COLO829 (cell line): ENCODE measurements around the gene TM4SF20.

Experiments used
- DNase-seq: peaks from one replicate; pipeline ENCODE4 v3.0.0; 2012; ENCODE audit warnings: low spot score

The TM4SF20 gene, protein sequence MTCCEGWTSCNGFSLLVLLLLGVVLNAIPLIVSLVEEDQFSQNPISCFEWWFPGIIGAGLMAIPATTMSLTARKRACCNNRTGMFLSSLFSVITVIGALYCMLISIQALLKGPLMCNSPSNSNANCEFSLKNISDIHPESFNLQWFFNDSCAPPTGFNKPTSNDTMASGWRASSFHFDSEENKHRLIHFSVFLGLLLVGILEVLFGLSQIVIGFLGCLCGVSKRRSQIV

DNA sequence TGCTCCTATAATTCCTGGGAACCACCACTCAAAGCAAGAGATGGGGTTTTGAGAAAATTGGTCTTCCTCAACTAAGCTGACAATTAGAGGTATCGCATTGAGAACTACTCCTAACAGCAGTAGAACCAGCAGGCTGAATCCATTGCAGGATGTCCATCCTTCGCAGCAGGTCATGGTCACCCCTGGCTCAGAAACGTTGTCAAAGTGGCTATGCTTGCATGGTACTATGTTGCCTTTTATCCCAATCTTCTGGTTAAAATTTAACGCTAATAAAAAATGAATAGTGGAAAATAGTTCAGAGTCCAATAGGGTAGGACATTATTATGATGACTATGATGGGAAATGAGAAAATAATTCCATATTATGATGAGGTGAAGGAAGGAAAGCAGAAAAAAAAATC lies at the start of gene TM4SF20:
TM4SF20 (minus strand) TSS at position 212 of the 400 bp plus-strand sequence; CDS start at position 174, 38 bp downstream.
- DNase-seq, result no peak

DNA sequence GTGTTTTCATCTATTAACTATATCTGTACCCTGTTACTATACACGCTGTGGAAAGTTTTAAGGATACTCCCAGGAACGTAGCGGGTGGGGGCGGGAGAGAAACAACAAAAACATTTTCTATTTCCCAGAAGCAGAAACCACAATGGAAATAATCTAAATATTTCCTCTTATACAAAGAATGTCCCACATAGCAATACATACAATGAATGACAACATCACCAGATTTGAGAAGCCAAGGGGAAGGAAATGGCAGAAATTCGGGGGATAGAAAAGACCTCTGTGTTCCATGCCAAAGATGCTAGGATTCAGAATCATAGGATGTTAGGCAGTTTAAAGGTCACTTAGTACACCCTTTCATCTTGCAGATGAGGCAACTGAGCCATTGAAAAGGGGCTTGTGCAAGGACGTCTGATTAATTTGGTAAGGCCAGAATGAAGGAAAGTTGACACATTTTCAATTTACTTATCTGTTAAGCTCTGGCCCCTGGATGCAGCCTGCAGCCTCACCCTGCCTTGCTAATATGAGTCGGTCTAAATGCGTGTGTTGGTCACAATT lies 49.7 kb upstream of the TM4SF20 start:
- DNase-seq, result peak; percentile 68

DNA sequence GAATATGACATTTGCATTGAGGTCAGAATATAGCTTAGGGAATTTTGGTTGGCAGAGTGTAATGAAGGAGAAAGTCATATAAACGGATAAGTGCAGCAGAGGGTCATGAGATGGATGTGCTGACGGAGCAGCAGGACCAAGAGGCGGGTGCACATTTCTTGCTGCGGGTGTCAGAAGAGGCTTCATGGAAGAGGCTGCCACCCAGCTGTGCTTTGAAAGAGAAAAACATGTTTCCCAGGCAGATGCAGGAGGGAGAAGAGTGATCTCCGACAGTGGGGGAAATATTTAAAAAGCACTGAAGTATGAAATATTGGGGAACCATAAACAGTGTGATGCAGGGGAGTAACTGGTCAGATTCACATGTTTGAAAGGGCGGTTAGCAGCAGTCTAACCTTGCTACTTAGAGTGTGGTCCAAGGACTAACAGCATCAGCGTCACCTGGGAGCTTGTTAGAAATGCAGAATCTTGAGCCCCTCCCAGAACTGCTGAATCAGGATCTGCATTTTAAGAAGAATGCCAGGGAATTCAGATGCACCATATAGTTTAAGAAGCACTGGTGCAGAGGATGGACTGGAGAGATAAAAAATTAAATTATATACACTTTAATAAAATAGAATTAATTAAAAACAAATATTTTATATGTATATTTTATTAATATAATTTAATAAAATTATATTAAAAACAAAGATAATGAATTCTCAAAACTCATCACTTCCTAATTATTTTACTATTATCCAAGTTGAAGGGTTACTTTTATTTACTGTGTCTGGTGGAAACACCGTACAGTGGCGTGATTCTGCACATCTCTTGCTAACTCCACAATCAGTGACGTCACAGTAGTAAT lies 44.8 kb upstream of the TM4SF20 start:
- no peak for DNase-seq

DNA sequence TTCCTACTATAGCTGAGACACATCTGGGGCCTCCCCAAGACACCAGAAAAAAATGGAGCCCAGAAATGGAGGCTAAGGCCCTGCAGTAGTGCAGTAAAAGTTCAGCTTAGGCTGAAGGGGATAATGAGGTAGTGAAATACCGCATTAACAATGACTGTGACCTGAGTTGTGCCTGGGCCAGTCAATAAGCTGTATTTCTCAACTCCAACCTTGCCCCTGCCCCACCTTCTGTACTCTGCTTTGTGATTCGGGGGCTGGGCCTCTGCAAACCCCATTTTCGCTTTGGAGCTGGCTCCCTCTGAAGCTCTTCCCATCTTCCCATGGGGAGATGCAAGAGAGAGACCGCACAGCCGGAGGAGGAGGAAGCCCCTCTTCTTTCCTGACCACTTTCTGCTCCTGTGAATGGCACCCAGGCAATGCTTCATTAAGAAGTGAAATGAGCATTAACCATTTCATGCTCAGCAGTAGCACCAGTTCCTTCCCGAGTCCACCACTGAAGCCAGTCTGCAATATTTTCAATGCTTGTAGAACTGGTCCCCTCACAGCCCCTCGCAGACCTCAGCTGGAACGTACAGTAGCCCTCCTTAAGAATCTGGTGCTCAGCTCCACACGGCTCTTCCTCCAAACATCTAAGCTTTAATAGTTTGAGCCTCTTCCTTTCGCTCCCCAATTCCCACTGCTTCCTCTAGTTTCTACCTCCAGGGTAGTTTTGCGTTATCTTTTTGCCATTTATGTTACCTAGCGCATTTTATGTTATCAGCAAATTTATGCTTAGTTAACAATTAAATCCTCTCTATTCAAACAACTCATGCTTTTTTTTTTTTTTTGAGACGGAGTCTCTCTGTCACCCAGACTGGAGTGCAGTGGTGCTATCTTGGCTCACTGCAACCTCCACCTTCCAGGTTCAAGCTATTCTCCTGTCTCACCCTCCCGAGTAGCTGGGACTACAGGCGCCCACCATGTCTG lies 41.3 kb upstream of the TM4SF20 start:
- no peak for DNase-seq

DNA sequence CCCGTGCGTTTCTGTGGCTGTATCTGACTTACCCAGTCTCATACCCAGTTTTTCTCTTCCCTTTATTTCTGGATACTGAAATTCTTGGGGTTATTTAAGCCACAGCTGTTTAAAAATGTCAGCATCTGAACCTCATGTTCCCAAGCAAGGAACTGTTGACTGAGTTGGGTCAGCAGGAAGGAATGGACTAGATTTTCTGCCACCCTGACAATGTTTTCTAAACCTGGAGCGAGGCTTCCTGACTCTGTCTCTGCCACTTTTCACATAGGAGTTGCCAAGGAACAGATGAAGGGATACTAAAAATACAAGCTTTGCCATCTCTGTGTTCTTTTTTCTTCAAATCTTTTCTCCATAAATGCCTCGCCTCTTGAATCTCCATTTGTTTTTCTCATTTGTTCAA lies 37.6 kb upstream of the TM4SF20 start:
- no peak for DNase-seq

DNA sequence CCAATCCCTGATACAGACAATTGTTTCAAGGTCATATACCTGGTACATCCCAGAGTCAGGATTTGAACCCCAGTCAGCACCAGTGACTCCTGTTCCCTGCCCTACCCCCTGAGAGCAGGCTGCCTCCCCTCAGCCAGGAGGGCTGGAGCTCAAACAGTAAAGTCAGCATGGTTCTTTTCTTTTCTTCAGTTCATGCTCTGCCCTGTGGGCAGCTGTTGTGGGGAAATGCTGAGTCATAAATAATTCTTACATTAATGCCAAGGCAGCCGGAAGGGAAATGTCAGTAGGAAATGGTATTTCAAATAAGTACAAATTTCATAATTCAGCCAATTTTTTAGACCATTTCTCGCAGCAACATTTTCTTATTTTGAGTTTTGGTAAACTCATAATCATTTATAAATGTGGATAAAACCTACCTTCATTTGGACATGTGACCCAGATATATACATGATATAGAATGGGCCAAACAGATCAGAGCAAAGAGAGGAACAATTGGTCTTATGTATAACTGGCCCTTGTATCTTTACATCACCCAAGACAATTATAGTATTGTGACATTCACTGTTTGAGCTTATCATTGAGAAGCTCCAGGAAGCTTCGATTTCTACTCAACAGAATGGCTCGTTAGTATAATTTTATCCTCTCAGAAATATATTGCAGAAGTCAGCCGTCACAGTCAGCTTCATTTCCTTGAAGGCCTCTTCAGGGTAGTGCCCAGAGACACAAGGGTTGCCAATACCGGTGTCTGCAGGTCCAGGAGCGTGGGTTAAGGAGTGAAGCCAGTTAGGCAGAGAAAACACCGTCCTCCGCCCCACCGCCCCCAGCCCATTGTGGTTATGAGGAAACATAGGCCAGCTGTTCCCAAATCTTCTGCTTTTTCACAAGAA lies 36.7 kb upstream of the TM4SF20 start:
- peak; percentile 74 for DNase-seq

DNA sequence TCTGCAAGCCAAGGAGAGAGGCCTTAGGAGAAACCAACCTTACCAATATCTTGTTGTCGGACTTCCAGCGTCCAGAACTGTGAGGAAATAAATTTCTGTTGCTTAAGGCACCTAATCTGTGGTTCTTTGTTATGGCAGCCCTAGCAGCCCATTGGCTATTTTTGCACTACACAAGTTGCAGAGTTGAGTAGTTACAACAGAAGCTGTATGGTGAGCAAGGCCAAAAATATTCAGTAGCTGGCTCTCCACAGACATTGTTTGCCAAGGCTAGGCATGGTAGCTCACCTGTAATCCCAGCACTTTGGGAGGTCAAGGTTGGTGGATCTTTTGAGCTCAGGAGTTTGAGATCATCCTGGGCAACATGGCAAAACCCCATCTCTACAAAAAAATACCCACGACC lies 35.7 kb upstream of the TM4SF20 start:
- DNase-seq, result no peak

DNA sequence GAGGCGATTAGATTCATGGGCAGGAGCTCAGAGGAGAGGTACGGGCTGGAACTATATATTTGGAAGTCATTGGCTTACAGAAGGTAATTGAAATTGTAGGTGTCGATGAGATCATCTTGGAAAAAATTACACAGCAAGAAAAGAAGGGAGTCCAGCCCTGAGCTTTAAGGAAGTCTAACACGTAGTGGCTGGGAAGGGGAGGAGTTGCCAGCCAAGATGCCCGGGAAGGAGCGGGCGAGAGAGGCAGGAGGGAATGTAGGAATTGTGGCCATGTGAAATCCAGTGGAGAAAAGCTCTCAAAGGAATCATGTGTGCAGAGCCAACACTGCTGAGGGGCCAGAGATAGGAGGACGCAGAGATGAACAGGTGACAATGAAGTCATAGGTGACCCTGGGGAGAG lies 34.3 kb upstream of the TM4SF20 start:
- no peak for DNase-seq

DNA sequence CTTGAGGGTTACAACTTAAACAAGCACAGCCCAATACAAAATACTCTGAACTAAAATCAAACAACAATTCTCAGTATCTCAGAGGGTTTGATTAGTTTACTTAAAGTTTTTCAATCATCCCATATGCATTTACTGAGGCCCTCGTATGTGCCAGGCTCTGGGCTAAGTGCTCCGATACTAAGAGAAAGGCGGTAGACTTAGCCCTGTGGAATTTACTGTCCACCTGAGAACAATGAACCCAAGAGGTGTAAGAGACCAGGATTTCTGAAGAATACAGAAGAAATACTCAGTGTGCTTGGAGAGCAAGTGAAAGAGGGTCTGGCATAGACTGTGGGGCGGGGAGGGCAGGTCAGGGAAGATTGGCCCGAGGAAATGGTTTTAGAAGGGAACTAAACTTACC lies 33.8 kb upstream of the TM4SF20 start:
- DNase-seq, result no peak

DNA sequence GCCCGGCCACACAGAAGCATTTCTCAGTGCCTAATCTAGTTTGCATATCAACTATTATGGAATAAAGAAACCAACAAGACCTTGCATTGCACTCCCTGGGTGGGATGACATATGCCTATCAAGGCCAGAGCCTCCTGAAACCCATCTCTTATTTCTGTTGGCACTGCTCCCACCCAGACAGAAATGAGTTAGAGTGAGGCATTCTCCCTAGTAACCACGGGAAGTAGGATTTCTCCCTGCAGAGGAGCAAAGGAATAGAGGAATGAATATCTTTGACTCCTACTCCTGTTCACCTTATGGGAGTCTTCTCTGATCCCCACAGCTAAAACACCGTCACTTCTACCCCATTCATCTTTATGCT lies 32.9 kb upstream of the TM4SF20 start:
- no peak for DNase-seq

DNA sequence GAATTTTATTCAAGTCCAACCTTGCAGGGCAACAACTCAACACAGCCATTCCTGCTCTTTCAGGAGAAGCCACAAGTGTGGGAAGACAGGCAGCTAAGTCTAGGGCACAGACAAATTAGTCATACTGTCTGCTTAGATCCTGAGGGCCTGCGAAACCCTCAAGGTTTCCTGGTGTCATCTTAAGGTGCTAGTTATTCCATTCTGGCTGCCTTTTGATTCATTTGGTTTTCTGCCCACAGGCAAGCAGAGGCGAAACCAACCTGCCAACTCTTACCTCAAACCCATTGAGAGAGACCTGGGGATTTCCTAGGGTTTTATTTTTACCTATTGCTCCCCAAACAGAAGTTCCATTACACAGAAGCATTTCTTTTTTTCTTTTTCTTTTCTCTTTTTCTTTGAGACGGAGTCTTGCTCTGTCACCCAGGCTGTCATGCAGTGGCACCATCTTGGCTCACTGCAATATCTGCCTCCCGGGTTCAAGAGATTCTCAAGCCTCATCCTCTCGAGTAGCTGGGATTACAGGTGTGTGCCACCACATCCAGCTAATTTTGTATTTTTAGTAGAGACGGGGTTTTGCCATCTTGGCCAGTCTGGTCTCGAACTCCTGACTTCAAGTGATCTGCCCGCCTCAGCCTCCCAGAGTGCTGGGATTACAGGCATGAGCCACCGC lies 32.3 kb upstream of the TM4SF20 start:
- no peak for DNase-seq

DNA sequence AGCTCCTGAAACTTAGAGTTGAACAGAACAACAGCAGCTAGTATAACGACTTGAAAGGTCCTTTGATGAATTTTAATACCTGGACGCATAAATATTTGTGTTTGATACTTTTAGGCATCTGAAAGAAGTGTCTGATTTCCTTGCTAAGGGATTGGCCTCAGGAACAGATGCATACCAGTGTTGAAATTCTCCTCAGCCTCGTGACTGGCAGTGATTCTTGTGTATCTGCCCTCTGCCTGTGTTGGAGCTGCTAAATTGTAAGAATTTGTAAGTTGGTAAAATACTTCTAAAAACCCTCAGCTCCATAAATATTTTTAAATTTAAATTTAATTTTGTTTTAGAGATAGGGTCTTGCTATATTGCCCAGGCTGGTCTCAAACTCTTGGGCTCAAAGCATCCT lies 31.1 kb upstream of the TM4SF20 start:
- DNase-seq, result no peak

DNA sequence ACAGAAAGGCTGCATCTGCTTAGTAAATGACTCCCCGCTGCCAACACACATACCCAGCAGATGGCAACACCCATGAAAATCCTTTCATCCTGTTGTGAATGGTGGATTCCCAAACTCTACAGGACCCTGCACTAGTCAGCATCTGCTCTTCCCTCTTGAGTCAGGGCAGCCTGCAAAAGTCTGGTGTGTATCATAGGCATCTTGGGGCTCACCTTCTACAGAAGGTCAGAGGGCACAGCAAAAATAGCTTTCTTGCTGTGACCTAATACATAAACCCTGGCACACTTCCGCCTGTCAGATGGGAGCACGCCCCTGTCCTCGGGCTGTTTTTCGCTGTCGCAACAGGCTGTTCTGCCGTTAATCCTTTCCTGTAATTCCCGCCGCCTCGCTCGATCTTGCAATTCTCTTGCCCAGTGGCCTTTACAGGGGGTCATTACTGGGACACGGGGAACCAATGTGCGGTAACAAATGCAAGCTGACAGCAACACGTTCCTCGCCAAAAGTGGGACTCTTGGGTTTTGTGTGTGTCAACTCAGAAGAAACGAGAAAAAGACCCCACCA lies 28.6 kb upstream of the TM4SF20 start:
- no peak for DNase-seq

DNA sequence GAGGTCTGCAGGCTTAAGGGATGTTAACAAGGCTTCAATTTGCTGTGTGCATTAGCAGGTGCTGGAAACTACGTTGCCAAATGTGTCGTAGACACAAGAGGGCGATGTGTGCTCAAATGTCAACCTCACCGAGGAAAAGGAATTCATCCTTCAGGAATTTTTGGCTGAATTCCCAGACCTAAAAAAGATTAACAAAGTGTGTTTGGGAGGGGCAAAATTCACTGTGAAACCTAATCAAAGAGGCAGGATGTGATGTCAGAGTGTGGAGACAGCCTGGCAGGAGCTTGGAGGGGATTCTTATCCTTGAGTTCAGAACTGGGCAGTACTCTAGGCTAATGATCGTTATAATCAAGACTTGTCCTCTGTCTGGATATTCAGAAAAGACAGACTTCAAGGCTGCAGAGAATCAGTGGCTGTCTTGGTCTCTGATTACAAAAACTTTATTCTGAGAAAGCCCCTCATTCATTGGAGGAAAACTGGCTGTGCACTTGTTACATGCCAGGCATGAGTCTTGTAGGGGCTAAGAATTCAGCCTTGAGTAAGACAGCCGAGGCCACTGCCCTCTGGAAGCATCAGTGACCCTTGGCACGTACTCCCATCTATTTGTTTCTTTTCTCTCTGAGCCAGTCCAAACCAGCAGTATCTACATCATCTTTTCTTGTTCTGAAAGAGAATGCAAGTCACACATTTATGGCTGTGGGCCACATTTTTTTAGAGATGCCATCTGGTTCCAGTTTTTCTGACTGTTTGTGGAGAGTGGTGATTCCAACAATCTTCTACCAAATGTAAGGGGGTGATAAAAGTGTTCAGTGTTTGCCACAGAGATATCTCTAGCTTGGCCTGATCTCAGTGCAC lies 27.3 kb upstream of the TM4SF20 start:
- peak; percentile 98 for DNase-seq

DNA sequence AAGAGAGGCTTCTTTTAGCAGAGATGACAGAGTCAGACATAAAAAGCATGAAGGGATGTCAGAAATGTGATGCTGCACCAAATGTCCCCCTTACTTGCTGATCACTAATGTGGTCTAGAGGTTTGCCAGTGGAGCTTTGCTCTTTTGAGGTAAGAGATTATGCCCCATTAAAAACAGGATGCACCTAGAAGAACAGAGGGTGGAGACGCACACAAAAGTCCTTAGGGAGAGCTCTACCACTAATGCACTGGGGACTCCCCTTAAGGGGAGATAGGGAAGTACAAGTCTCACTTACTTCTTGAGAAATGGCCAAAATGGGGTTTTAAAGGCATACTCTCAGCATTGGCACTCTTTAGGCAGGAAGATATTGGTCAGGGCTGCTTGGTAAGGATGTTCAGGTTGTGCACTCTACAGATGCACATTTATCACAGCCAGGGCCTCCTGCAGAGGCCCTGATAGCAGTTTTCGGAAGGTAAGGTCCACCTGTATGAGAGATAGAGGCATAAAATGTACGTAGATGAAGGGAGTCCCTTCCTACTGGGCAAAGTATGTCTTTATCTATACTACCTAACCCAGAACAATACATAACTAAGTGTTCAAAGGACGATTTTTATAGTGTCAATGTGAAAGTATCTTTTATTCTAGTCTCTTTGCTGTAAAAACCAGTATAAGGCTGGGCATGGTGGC lies 25.6 kb upstream of the TM4SF20 start:
- DNase-seq, result no peak

DNA sequence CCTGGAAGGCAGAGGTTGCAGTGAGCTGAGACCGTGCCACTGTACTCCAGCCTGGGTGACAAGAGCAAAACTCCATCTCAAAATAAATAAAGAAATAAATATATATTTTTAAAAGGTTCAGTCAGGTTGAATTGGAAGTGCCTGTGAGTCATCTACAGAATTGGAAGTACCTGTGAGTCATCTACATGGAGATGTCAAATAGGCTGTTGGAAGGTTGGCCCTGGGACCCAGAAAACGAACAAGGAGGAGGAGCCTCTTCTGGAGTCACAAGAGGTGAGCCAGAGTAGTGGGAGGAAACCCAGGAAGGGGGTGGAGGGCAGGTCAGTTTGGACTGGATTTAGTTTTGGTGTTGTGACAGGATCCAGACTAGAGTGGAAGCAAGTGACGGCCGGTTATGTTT lies 23.9 kb upstream of the TM4SF20 start:
- no peak for DNase-seq

DNA sequence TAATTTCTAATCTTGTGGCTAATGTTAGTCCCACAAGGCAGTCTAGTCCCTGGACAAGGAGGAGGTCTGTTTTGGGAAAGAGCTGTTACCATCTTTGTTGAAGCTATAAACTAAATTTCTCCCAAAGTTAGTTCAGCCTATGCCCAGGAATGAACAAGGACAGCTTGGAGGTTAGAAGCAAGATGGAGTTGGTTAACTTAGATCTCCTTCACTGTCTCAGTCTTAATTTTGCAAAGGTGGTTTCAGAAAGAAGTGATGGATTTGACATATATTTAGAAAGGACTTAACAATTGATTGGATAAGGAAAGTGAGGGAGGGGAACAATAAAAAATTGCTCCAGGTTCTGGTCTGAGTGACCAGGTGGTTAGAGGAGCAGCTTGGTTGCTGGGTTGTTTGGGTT lies 23.2 kb upstream of the TM4SF20 start:
- no peak for DNase-seq

DNA sequence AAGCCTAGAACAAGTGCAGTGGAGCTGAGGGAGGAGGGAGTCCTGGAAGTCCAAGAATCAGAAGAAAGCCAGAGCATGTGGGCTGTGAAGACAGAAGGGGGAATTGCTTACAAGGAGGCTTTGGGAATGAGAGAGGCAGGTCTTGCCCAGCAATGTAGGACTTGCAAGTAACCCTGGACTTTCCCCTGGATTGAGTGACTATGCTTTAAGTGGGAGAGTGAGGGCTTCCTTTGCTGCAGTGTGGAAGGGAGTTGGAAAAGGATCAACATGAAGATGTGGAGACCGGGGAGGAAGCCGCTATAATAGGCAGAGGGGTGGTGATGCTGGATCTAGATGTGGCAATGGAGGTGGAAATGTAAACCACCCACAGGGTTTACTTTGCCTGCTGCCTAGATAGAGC lies 22.4 kb upstream of the TM4SF20 start:
- DNase-seq, result no peak
